Measurements from ENCODE around the gene ABCA7. TPM values are rescaled to one million over a fixed set of nuclear protein-coding genes. Genes with fewer than 3 reads are reported as not detected.
A peak's percentile ranks its signal among the peaks of the same experiment; 100 is the strongest.

The ABCA7 gene
- total and polyA plus RNA-seq, 2 of the 13 experiments (the other 11 are each of a cell fraction or from before 2014, with no cell fraction given): 4.4 to 32.4 TPM

GRCh38 chr19:1039646-1040475 lies at the start of gene ABCA7 (continued):
- no peak for TF ChIP-seq ZNF639 (CRISPR knock-in tag; conservative IDR thresholded peaks at IDR 0.05)
- TF ChIP-seq CCAR2 (optimal IDR thresholded peaks at IDR 0.05; ENCODE audit: low read depth, low read length): no peak
- peak; percentile 89 for TF ChIP-seq AGO1 (IDR thresholded peaks at IDR 0.05; ENCODE audit: low read depth, low read length, poor library complexity, severe bottlenecking)
- no peak for TF ChIP-seq HOXA9 (CRISPR knock-in tag; IDR thresholded peaks at IDR 0.05; ENCODE audit: borderline replicate concordance)
- TF ChIP-seq ZKSCAN8 (CRISPR knock-in tag; IDR thresholded peaks at IDR 0.05; ENCODE audit: borderline replicate concordance): no peak
- TF ChIP-seq CEBPG (CRISPR knock-in tag; IDR thresholded peaks at IDR 0.05): no peak
- TF ChIP-seq ZFP91 (CRISPR knock-in tag; IDR thresholded peaks at IDR 0.05; ENCODE audit: borderline replicate concordance): peak; percentile 100
- no peak for TF ChIP-seq DZIP1 (CRISPR knock-in tag; IDR thresholded peaks at IDR 0.05)
- TF ChIP-seq ZNF563 (CRISPR knock-in tag; IDR thresholded peaks at IDR 0.05): no peak
- no peak for TF ChIP-seq SOX6 (IDR thresholded peaks at IDR 0.05)
- peak; percentile 36; the same call in 1 of the 2 replicates for TF ChIP-seq SOX6 (CRISPR knock-in tag; IDR thresholded peaks at IDR 0.05)
- peak; percentile 14 for TF ChIP-seq SKI (IDR thresholded peaks at IDR 0.05; ENCODE audit: partially characterized antibody)
- TF ChIP-seq KLF16 (CRISPR knock-in tag; IDR thresholded peaks at IDR 0.05): peak in 1 of 2 experiments; percentile 71; a peak in 1 of 4 replicates
- TF ChIP-seq ZNF17 (CRISPR knock-in tag; IDR thresholded peaks at IDR 0.05): no peak
- no peak for TF ChIP-seq ZBTB2 (CRISPR knock-in tag; IDR thresholded peaks at IDR 0.05; ENCODE audit: low read depth)
- no peak for TF ChIP-seq RELA (CRISPR knock-in tag; IDR thresholded peaks at IDR 0.05)
- no peak; the same call in none of the 2 replicates for TF ChIP-seq AKAP8 (CRISPR knock-in tag; IDR thresholded peaks at IDR 0.05)
- no peak for TF ChIP-seq CCDC6 (CRISPR knock-in tag; IDR thresholded peaks at IDR 0.05)
- no peak for TF ChIP-seq BRD4 (CRISPR knock-in tag; IDR thresholded peaks at IDR 0.05)
- TF ChIP-seq ZNF138 (CRISPR knock-in tag; IDR thresholded peaks at IDR 0.05; ENCODE audit: low read depth): no peak
- no peak for TF ChIP-seq KDM3A (CRISPR knock-in tag; IDR thresholded peaks at IDR 0.05; ENCODE audit: low read depth)
- TF ChIP-seq MTA1 (CRISPR knock-in tag; IDR thresholded peaks at IDR 0.05; ENCODE audit: borderline replicate concordance): no peak
- TF ChIP-seq ZFP41 (CRISPR knock-in tag; IDR thresholded peaks at IDR 0.05; ENCODE audit: borderline replicate concordance): no peak
- 0 out of 2 replicates have a peak, but pooled peaks have one; percentile 70 for TF ChIP-seq ERF (CRISPR knock-in tag; IDR thresholded peaks at IDR 0.05)

All from HepG2 (cell line).